Measurements from ENCODE around the gene RNF111.
"Not testable (repeated sequence)": the region's sequence is repeated elsewhere in the genome, so short reads cannot be mapped to it uniquely, and the experiment has no call there.

Gene RNF111

DNA sequence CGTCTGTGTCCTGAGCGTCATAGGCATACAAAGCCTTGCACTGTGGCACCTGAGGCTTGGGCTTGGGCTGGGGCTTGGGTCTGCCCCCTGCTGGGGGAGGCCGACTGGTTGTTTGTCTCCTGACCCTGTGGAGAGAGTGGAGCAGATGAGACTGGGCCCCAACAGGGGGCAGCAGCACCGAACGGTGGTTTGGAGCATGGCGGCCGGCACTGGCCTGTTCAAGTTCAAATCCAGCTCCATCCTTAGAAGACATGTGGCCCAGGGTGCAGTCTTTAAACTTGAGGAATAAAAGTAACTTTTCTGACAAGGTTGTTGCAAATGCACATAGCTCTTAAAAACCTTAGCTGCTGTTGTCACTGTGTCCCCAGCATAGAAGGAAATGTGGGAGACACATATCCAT is 150.8 kb downstream of the RNF111 start:
- Histone ChIP-seq H3K27me3 (ENCODE audit: low read depth, low read length) (no peaks in the 10 kb centered on the region), H3K4me3 (ENCODE audit: low read depth in 1 of 2, low read length in 2 of 2) (no peak overlapping the region), H3K4me1 (ENCODE audit: control insufficient read depth in 1 of 2, insufficient read depth in 2 of 2, low read length in 2 of 2) (no peaks in the 10 kb centered on the region), H3K36me3 (ENCODE audit: control insufficient read depth in 1 of 2, insufficient read depth in 2 of 2, low read length in 2 of 2) (peaks cover 24 to 56% of the 10 kb centered on the region in 2 donors), H3K27ac (ENCODE audit: low read length) (no peak overlapping the region), H3K9me3 (ENCODE audit: control insufficient read depth in 1 of 2, low read length in 2 of 2) (no peaks in the 10 kb centered on the region)

DNA sequence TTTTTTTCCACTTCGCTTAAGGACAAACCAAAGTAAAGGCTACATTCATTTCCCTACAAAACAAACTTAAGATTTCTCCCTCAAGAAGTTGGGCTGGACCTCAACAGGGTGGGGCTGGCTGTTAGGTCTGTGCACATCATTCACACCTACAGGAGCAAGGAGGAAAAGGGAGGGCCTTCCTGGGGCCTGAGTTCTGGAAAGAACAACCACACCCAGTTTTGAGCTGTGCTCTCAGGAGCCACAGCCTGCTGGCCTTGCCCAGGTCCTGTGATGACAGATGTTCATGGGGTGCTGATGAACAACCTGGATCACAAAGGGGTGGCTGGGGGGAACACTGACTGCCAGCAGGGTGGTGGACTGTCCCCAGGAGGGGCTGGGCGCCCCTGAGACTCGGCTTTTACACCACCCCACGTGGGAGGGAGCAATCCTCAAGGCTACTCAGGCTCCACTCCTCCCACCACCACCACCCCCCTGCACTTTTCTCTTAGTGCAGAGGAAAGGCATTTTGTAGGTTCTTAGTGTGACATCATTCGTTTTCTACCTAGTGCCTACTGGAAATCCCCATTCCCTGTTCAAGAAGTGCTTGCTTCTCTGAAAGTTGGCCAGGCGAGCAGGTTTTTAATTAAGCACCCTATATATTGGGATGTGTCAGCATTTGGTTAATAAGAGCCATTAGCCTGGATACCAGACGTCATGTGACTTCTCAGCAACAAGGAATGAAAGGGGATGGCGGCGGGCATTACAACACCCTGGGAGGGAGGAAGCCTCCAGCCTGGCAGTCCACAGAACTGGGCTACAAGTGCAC is 153.2 kb downstream of the RNF111 start:
- H3K4me3 ChIP-seq (ENCODE audit: low read depth in 1 of 2, low read length in 2 of 2) = no peak overlapping the region
- H3K4me1 ChIP-seq (ENCODE audit: control insufficient read depth in 1 of 2, insufficient read depth in 2 of 2, low read length in 2 of 2) = no peaks in the 10 kb centered on the region
- H3K9me3 ChIP-seq (ENCODE audit: control insufficient read depth in 1 of 2, low read length in 2 of 2) = no peaks in the 10 kb centered on the region
- H3K27me3 ChIP-seq (ENCODE audit: low read depth, low read length) = no peaks in the 10 kb centered on the region
- no peak overlapping the region for H3K27ac ChIP-seq (ENCODE audit: low read length)
- H3K36me3 ChIP-seq (ENCODE audit: control insufficient read depth in 1 of 2, insufficient read depth in 2 of 2, low read length in 2 of 2) = peaks cover 17 to 46% of the 10 kb centered on the region in 2 donors

- Histone ChIP-seq H3K27me3 (ENCODE audit: low read depth, low read length) (no peaks in the 10 kb centered on the region), H3K9me3 (ENCODE audit: control insufficient read depth in 1 of 2, low read length in 2 of 2) (no peaks in the 10 kb centered on the region), H3K36me3 (ENCODE audit: control insufficient read depth in 1 of 2, insufficient read depth in 2 of 2, low read length in 2 of 2) (peaks cover 6 to 29% of the 10 kb centered on the region in 2 donors), H3K27ac (ENCODE audit: low read length) (no peak overlapping the region), H3K4me1 (ENCODE audit: control insufficient read depth in 1 of 2, insufficient read depth in 2 of 2, low read length in 2 of 2) (no peaks in the 10 kb centered on the region), H3K4me3 (ENCODE audit: low read depth in 1 of 2, low read length in 2 of 2) (no peak overlapping the region)
Measured at GRCh38 chr15:59143281-59143680, 155.8 kb downstream of the RNF111 start.

- H3K9me3 ChIP-seq (ENCODE audit: control insufficient read depth in 1 of 2, low read length in 2 of 2) = not testable (repeated sequence)
Measured at GRCh38 chr15:59144594-59144993, 157.1 kb downstream of the RNF111 start.

More at GRCh38 chr15:59144594-59144993, 157.1 kb downstream of the RNF111 start:
- H3K4me1 ChIP-seq (ENCODE audit: control insufficient read depth in 1 of 2, insufficient read depth in 2 of 2, low read length in 2 of 2); H3K27ac ChIP-seq (ENCODE audit: low read length); H3K27me3 ChIP-seq (ENCODE audit: low read depth, low read length); H3K4me3 ChIP-seq (ENCODE audit: low read depth in 1 of 2, low read length in 2 of 2): not testable (repeated sequence)
- H3K36me3 ChIP-seq (ENCODE audit: control insufficient read depth in 1 of 2, insufficient read depth in 2 of 2, low read length in 2 of 2) = peaks cover 6 to 26% of the 10 kb centered on the region in 2 donors

Data from muscle layer of duodenum (tissue), 2 donors.